ENCODE results near the gene SRD5A1.

SRD5A1 gene

GRCh38 chr5:6722015-6722414, 88.8 kb downstream of the SRD5A1 start (continued):
- no peak for TF ChIP-seq POU6F1 (CRISPR knock-in tag; IDR thresholded peaks at IDR 0.05; ENCODE audit: borderline replicate concordance, low read depth)

- no peak for TF ChIP-seq OSR1 (CRISPR knock-in tag; IDR thresholded peaks at IDR 0.05)
- TF ChIP-seq CSDC2 (CRISPR knock-in tag; IDR thresholded peaks at IDR 0.05) = no peak
- no peak for TF ChIP-seq TSHZ2 (CRISPR knock-in tag; IDR thresholded peaks at IDR 0.05)
- TF ChIP-seq, protein P1, sequence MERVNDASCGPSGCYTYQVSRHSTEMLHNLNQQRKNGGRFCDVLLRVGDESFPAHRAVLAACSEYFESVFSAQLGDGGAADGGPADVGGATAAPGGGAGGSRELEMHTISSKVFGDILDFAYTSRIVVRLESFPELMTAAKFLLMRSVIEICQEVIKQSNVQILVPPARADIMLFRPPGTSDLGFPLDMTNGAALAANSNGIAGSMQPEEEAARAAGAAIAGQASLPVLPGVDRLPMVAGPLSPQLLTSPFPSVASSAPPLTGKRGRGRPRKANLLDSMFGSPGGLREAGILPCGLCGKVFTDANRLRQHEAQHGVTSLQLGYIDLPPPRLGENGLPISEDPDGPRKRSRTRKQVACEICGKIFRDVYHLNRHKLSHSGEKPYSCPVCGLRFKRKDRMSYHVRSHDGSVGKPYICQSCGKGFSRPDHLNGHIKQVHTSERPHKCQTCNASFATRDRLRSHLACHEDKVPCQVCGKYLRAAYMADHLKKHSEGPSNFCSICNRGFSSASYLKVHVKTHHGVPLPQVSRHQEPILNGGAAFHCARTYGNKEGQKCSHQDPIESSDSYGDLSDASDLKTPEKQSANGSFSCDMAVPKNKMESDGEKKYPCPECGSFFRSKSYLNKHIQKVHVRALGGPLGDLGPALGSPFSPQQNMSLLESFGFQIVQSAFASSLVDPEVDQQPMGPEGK (CRISPR knock-in tag; IDR thresholded peaks at IDR 0.05; ENCODE audit: borderline replicate concordance) = no peak
- no peak for TF ChIP-seq ZNF70 (CRISPR knock-in tag; IDR thresholded peaks at IDR 0.05)
- TF ChIP-seq ZC3H10 (CRISPR knock-in tag; IDR thresholded peaks at IDR 0.05) = no peak
- TF ChIP-seq ZFP3 (CRISPR knock-in tag; IDR thresholded peaks at IDR 0.05) = no peak
- no peak for TF ChIP-seq TOX (CRISPR knock-in tag; IDR thresholded peaks at IDR 0.05; ENCODE audit: borderline replicate concordance)
- no peak for TF ChIP-seq PPARA (CRISPR knock-in tag; IDR thresholded peaks at IDR 0.05; ENCODE audit: borderline replicate concordance)
- TF ChIP-seq ZNF565 (CRISPR knock-in tag; conservative IDR thresholded peaks at IDR 0.05; ENCODE audit: low read depth) = no peak
- TF ChIP-seq RARB (CRISPR knock-in tag; IDR thresholded peaks at IDR 0.05) = no peak
- TF ChIP-seq TCF4 (CRISPR knock-in tag; IDR thresholded peaks at IDR 0.05; ENCODE audit: borderline replicate concordance) = no peak
- no peak for TF ChIP-seq ISL1 (CRISPR knock-in tag; IDR thresholded peaks at IDR 0.05)
- TF ChIP-seq GLIS3 (CRISPR knock-in tag; IDR thresholded peaks at IDR 0.05) = no peak
- TF ChIP-seq ZNF8 (CRISPR knock-in tag; IDR thresholded peaks at IDR 0.05) = no peak
- TF ChIP-seq ARNTL (CRISPR knock-in tag; IDR thresholded peaks at IDR 0.05; ENCODE audit: borderline replicate concordance, low read depth) = no peak
- no peak for TF ChIP-seq SNAI2 (CRISPR knock-in tag; IDR thresholded peaks at IDR 0.05)
- no peak for TF ChIP-seq ESRRG (CRISPR knock-in tag; IDR thresholded peaks at IDR 0.05)
- no peak for TF ChIP-seq POU6F1 (CRISPR knock-in tag; IDR thresholded peaks at IDR 0.05; ENCODE audit: borderline replicate concordance, low read depth)
- no peak for TF ChIP-seq CSRNP3 (CRISPR knock-in tag; IDR thresholded peaks at IDR 0.05)
- ATAC-seq = no peak
Measured at GRCh38 chr5:6723122-6723815, 90.0 kb downstream of the SRD5A1 start.

- ATAC-seq = no peak
- TF ChIP-seq ISL1 (CRISPR knock-in tag; IDR thresholded peaks at IDR 0.05) (no peak), ZNF8 (CRISPR knock-in tag; IDR thresholded peaks at IDR 0.05) (no peak), TSHZ2 (CRISPR knock-in tag; IDR thresholded peaks at IDR 0.05) (no peak), CREB5 (CRISPR knock-in tag; IDR thresholded peaks at IDR 0.05; ENCODE audit: low read depth) (no peak), ZFP30 (CRISPR knock-in tag; IDR thresholded peaks at IDR 0.05) (no peak), ZC3H10 (CRISPR knock-in tag; IDR thresholded peaks at IDR 0.05) (no peak)
- TF ChIP-seq, protein P1 (CRISPR knock-in tag; IDR thresholded peaks at IDR 0.05; ENCODE audit: borderline replicate concordance) = no peak
Measured at GRCh38 chr5:6723816-6724300, 90.6 kb downstream of the SRD5A1 start.

Measured in SK-N-SH treated with all-trans-retinoic acid at 6 μM for 48 hours (cell line).